GM20431 (cell line): ENCODE measurements around the gene MXRA7.
"Not testable (repeated sequence)": the region's sequence is repeated elsewhere in the genome, so short reads cannot be mapped to it uniquely, and the experiment has no call there.

Experiments
- in situ Hi-C: fragments of 300-500 bp; cut with MseI, MboI; formaldehyde crosslinking; loops from one replicate; pipeline ENCODE4 v1.15.0; 2020; ENCODE audit warnings: low sequenced_read_pairs; ENCODE audit not compliant: unreplicated experiment

MXRA7 gene, protein sequence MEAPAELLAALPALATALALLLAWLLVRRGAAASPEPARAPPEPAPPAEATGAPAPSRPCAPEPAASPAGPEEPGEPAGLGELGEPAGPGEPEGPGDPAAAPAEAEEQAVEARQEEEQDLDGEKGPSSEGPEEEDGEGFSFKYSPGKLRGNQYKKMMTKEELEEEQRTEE

DNA sequence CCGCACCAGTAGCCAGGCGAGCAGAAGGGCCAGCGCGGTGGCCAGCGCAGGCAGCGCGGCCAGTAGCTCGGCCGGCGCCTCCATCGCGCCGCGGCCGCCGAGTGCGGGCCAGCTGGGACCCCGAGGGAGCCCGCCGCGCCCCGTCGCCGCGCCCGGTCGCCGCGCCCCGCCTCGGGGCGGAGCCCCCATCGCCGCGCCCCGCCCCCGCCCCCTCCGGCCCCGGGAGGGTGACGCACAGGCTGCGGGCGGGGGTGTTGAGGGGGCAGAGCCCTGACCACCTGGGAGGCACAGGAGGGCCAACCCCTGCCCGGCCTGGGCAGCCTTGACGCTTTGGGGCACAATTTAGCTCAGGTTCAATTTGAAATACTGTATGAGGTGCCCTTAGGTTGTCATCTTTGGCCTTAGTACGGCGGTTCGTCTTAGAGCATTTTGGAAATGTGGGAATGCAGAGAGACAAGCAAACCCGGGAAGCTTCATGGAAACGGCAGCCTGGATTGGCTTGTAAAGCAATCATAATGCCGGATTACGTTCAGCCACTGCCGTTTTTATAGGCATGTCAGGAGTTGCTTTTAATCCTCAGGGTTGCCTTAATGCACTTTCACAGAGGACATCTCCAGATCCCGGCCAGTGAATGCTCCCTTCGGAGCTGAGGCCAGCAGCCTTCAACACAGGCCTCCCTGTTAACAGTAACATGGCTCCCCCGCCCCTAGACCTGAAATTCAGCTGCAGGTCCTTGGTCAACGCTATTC, at the start of gene MXRA7:
Gene MXRA7, minus strand, starts transcription at position 103 of the 749 bp plus-strand sequence. Its CDS starts 19 bp downstream, at position 84.
- in situ Hi-C loops = no loop called here

DNA sequence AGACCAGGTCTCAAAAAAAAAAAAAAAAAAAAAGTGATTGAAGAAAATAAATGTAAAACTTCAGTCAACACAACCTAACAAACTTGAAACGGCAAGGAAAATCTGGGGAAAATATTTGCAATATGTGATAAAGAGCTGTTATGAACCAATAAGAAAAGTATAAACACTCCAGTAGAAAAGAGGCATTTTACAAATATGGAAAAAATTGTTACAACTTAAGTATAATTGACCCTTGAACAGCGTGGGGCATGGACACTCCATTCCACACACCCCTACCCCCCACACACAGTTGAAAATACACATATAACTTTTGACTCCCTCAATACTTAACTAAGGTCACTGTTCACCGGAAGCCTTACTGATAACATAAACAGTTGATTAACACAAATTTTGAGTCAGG, 47.8 kb upstream of the MXRA7 start:
- in situ Hi-C loops = no loop called here

DNA sequence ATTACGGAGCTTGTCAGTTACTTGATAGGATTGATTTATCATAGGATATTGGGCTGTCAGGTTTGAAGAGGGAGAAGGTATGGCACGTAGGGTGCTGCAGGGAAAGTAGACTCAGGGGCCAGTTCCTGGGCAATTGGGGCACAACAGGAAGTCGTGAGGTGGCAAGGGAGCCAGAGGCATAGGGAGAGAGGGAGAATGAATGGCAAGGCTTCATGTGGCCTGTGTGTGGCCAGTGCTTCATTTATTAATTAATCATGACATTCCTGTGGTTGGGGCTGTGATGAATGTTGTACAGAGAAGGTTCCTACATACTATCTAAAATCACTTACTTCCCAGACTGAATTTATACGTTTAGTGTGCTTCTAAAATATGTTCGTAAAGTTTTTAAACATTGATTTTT, 46.5 kb upstream of the MXRA7 start:
- in situ Hi-C loops = no loop called here

DNA sequence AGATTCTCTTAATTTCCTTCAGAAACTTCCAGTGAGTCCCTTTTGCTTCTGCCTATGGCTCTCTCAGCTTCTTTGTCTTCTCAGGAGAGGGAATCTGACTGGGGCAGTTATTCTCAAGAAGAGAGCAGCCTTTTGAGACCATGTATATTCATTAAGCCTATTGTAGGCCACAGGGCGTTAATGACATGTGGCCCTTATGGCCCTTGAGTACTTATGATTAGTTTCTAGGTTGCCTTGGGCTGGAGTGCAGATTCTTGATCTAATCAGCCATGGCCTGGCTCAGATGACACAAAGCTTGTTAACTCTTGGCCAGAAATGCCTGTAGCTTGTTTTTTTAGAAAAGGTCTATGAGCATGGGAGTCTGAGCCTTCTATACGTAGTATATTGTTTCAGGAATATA, 44.5 kb upstream of the MXRA7 start:
- in situ Hi-C loops = no loop called here

DNA sequence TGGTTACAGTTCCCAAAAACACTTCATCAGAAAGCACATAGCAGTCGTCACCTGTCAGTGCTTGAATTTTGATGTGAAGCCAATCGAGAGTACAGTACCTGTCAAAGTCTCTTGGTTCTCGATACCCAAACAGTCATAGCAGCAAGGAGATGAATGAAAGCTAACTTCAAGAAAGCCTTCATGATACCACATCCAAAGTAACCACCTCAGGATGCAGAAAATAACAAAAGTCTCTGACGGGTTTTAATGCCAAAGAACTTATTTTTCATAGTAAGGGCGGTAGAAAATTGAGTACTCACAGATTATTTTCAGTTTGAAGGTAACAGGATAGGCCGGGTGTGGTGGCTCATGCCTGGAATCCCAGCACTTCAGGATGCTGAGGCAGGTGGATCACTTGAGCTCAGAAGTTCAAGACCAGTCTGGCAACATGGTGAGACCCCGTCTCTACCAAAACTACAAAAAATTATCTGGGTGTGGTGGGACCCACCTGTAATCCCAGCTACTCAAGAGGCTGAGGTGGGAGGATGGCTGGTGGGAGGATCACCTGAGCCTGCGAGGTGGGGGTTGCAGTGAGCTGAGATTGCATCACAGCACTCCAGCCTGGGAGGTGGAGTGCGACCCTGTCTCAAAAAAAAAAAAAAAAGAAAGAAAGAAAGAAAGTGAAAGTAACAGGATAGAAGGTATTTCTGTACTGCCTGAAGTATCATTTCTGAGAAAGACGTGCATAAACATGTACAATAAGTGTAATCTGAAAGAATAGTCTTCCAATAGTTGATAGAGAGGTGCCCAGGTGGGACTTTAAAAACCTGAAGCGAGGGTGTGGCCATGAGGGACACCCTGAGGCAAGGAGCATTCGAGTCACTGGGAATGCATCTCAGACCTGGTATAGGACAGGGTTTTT, 42.5 kb upstream of the MXRA7 start:
- in situ Hi-C loops = no loop called here

DNA sequence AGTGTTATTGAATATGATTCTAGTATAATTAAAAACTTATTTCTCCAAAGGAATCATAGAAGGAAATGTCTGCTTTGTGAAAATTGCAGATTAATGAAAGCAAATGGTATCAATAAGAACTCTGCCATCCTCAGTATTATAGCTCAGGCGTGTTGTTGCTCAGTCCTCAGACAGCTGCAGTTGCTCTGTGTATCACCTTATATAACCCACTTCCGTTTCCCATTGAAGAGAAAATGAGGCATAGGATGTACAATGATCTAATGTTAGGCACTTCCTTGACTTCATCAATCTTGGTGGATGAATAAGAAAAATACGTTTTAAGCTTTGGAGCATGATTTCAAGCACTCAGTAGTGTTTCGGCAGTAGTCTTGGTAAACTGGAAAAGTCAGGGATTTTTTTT, 41.2 kb upstream of the MXRA7 start:
- in situ Hi-C loops = no loop called here

DNA sequence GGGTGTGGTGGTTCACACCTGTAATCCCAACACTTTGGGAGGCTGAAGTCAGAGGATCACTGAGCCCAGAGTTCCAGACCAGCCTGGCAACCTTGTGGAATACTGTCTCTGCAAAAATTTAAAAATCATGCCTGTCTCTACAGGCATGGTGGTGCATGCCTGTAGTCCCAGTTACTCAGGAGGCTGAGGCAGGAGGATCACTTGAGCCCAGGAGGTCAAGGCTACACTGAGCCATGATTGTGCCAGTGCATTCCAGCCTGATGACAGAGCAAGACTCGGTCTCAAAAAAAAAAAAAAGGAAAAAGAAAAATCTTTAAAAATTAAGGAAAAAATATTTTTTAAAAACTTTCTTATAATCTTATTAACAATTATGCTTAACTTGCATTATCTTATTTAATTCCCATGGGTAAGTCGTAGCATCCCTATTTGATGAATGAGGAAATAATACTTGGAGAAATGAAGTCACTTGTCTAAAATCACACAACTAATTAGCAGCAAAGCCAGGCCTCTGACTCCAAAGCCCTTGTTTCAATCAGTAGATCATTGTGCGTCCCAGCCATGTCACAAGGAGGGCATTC, 40.7 kb upstream of the MXRA7 start:
- in situ Hi-C loops = no loop called here

DNA sequence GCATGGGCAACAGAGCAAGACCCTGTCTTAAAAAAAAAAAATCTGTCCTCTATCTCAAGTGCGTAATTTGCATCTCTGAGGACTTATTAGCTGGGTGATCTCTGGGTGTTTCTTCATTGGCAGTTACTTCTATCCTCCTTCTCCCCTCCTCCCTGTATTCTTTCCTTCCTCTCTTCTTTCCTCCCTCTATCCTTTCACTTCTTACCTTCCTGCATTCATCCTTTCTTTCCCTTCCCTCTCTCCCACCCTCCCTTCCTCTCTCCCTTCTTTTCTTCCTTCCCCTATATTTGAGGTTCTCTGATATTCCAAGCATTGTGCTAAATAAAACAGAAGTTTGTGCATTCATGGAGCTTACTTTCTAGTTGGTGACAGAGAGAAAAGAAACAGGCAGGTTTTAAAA, 37.9 kb upstream of the MXRA7 start:
- in situ Hi-C loops = no loop called here

DNA sequence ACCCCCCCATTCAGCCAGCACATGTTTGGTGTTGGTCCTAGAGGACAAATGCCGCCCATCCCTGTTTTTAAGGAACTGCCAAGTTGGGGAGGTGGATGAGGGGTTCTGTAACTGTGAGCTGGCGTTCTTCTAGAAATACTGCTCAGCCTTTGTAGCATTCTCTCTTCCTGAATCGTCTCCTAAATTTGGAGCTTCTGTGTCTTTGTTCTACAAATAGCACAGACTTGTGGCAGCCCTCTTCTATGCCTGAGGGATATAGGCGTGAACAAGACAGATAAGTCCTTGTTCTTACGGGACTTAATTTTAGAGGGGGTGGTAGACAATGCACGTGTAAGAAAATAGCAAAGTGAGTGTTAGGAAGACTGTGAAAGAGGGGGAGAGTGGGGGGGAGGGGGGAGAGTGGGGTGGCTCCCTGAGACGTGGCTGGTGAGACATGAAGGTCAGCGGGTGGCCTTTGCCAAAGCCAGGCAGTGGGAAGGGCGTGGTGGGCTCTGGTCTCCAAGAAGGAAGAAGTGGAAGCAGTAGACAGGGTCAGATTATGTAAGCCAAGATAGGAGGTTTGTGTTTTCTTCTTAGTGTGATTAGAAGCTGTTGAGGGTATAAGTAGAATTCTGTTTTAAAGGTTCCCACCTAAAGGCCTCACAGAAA, 37.1 kb upstream of the MXRA7 start:
- in situ Hi-C loops = no loop called here

DNA sequence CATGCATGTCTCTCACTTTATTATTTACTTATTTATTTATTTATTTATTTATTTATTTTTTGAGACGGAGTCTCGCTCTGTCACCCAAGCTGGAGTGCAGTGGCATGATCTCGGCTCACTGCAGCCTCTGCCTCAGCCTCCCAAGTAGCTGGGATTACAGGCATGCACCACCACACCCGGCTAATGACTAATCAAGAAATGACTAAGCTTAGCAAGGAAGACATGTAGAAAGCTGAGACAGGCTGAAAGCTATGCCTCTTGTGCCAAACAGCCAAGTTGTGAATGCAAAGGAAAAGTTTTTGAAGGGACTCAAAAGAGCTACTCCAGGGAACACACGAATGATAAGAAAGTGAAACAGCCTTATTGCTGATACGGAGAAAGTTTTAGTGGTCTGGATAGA, 35.0 kb upstream of the MXRA7 start:
- in situ Hi-C loops = not testable (repeated sequence)

DNA sequence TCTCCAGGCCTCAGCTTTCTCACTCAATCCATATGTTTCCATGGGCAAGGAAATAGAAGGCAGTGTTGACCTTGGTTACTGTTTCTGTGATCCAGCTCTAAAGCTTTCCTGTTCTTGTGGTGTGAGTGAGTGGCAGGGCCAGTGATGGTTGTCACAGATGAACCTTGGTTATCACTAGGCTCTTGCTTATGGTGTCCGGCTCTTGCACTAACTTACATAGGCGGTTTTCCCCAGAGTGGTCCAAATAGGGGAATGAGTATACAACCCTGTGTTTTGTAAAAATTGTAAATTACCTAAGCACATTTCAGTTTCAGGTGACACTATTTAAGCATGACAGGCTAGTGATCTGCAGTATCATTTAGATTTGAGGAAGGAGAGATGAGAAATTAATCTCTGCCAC, 34.0 kb upstream of the MXRA7 start:
- in situ Hi-C loops = no loop called here

DNA sequence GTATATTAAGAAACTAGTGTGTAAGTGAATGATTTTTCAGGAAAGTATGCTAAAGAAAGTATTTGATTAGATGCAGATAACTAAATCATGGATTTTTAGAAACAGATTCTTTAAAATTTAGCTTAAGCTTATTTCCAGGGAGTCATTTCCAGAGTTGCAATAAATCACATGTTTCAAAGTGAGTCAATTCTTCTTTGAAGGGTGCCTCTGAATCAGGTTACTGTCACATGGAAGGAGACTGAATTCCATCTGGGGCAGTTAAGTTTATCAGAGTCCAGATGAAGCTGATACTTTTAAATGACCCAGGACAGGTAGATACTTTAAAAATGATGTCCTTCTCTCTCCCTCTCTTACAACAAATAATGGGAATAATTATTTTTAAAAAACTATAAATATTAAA, 32.2 kb upstream of the MXRA7 start:
- in situ Hi-C loops = no loop called here

DNA sequence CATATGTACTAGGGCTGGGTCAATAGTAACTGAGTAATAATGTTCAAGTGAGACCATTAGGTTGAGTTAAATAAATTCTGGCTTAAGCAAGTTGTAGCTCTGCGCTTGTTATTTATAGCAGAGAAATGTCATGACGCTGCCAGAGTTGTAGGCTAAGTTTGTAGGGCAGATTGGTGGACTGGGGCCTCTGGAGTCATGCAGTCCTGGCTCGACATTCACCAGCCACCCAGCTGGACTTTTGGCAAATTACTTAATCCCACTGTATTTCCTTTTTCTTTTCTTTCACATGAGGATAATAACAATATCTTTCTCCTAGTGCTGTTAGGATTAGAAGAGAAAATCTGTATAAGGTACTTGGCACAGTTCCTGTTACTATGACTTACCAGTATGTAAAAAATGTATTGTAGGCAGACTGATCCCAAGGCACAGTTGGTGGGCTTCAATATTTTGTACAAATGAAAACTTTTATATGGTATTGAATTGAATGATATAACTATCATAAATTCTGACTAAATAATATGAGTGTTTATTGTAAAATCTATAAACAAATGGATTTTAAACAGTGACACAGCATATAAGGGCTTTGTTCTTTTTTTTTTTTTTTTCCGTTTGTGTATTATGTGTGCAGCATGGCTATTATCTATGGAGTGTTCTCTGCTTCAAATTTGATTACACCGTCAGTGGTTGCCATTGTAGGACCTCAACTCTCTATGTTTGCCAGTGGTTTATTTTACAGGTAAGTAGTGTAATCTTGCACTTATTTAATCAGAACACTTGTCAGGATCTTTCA, 29.8 kb upstream of the MXRA7 start:
- in situ Hi-C loops = no loop called here

DNA sequence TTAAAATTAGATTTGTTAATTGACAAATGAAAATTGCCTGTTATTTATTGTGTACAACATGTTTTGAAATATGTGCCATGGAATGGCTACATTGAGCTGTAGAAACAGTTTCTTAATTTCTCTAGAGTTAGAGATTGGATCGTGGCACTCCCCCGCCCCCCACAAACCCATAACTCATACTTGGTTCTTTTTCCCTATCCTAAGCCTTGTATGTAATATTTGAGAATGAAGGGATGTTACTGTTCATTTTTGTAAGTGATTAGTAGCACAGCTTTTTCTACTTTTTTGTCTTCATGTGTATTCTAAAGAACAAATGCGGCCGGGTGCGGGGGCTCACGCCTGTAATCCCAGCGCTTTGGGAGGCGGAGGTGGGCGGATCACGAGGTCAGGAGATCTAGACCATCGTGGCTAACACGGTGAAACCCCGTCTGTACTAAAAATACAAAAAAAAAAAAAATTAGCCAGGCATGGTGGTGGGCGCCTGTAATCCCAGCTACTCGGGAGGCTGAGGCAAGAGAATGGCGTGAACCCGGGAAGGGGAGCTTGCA, 28.9 kb upstream of the MXRA7 start:
- in situ Hi-C loops = not testable (repeated sequence)

DNA sequence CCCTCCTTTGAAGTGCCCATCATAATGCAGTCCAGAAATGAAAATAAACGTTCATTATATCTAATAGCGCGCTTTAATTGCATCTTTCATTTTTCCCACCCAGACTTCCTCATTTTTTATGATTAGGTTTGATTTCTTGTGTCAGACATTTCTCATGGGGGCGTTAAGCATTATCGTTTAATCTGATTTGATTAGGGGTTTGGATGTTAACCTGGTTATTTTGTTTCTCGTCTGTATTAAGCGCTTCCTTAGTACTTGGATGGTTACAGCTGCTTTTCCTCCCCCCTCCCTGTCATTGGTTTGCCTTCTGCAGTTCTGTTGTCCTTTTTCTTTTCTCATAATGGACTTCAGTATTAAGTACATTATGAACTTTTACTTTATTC, 27.7 kb upstream of the MXRA7 start:
- in situ Hi-C loops = no loop called here

DNA sequence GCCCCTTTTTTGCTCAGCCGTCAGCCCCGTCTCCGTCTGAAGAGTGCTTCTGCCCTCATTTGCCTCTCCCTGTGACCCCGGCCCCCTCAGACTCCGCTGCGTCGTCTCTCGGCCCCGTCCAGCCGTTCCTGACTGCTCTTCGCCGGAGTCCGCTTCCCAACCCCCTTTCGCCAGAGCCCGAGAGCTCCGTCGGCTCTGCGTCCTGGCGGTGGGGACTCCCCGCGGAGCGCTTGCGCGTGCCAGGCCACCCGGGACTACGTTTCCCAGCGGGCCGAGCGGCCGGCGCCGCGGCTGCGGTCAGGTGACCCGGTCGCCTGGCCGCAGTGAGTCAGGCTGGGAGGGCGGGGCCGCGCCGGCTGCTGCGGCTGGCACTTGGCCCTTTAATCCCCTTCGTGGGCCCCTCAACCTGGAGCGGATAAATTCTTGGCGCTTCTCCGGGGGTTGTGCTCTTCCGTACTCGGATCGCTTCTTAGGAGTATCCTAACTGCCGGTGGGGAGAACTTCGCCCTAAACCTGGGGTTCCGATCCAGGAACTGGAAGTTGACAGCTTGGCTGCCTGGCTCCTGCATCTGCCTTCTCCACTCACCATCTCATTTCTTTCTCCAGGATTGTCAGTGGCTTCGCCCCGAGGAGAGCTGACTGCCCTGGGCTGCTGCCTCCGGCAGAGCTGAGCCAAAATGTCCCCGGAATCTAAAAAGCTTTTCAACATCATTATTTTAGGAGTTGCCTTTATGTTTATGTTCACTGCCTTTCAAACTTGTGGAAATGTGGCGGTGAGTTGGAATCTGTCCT, 27.1 kb upstream of the MXRA7 start, which contains the start of gene MFSD11:
Gene MFSD11, plus strand, starts transcription at position 444 of the 792 bp plus-strand sequence. Its CDS starts 234 bp downstream, at position 678.
- in situ Hi-C loops = no loop called here

DNA sequence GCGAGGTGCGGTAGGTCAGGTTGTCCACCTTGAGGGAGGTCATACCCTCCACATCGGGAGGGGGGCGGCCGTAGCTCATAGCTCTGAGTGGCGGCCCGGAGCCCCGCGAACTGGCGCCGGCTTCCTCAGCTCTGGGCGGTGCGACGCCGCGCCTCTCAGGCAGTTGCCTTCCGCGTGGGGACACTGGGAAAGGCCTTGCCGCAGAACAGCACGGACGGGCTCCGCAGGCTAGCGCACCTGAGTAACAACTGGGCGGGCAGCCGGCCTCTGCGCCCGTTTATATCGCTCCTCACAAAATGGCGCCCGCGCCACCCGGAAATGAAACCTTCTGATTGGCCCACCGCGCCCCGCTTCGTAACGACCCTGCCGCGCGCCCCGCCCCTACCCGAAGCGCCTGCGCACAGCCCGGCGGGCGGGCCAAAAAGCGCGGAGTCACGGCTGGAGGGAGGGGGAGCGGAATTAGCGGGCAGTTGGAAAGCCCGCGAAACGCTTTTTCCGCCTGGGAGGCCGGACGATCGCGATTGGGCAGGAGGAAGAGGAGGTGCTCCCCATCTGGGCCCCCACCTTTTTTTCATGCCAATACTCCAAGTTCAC, 26.4 kb upstream of the MXRA7 start, which contains the start of gene SRSF2:
Gene SRSF2, minus strand, starts transcription at position 250 of the 594 bp plus-strand sequence. Its CDS starts 171 bp downstream, at position 79.
- in situ Hi-C loops = no loop called here
